Omental fat pad (tissue), 4 donors: ENCODE results near the gene SPECC1. TPM values are rescaled to one million over a fixed set of nuclear protein-coding genes. Genes with fewer than 3 reads are reported as not detected.
A peak's percentile ranks its signal among the peaks of the same experiment; 100 is the strongest.

Experiments used
- ATAC-seq: fragments of 150-250 bp; one replicate; pipeline ENCODE4 v1.9.1; 2016; ENCODE audit warnings: mild to moderate bottlenecking, moderate library complexity; ENCODE audit not compliant: low FRiP score
- DNase-seq: peaks from one replicate; pipeline ENCODE4 v3.0.0-alpha.2; 2019; ENCODE audit warnings: low spot score
- CTCF ChIP-seq, 3 donors: fragments of 450-650 bp; IDR thresholded peaks; one replicate each; pipeline ENCODE4 v1.5.1; 2016 to 2017; ENCODE audit warnings: antibody characterized with exemption in 3 of 3, mild to moderate bottlenecking in 3 of 3, moderate library complexity in 2 of 3
- total RNA-seq, 4 donors: library from RNA; depleted of rRNA; stranded (reverse); fragments of >200 nt; gene quantifications; one replicate each; pipeline ENCODE4 v1.1.0, GENCODE V29; 2016

The SPECC1 gene
- total RNA-seq, 4 donors from 2014 or later = 34.2 to 114 (median 53.1) TPM

GRCh38 chr17:20203018-20203417 lies 193.9 kb downstream of the SPECC1 start:
- no peak for TF ChIP-seq CTCF (IDR thresholded peaks at IDR 0.05)
- no peak for ATAC-seq
- DNase-seq = no peak

GRCh38 chr17:20203761-20204263 lies 194.7 kb downstream of the SPECC1 start:
- no peak for DNase-seq
- ATAC-seq = no peak
- no peak for TF ChIP-seq CTCF (IDR thresholded peaks at IDR 0.05)

- DNase-seq (no peak), ATAC-seq (peak; percentile 50)
- no peak for TF ChIP-seq CTCF (IDR thresholded peaks at IDR 0.05)
These were observed 196.4 kb downstream of the SPECC1 start for GRCh38 chr17:20205609-20206008.

- peak; percentile 83 for ATAC-seq
- no peak for TF ChIP-seq CTCF (IDR thresholded peaks at IDR 0.05)
- no peak for DNase-seq
These were observed 196.9 kb downstream of the SPECC1 start for GRCh38 chr17:20206068-20206467.

- ATAC-seq (peak; percentile 70), DNase-seq (no peak)
- no peak for TF ChIP-seq CTCF (IDR thresholded peaks at IDR 0.05)
These were observed 197.4 kb downstream of the SPECC1 start for GRCh38 chr17:20206591-20206990.

GRCh38 chr17:20207262-20207985 lies 198.3 kb downstream of the SPECC1 start:
- TF ChIP-seq CTCF (IDR thresholded peaks at IDR 0.05) = no peak
- ATAC-seq (peak; percentile 29), DNase-seq (no peak)

GRCh38 chr17:20208717-20209116 lies 199.6 kb downstream of the SPECC1 start:
- no peak for TF ChIP-seq CTCF (IDR thresholded peaks at IDR 0.05)
- DNase-seq (no peak), ATAC-seq (no peak)
